Measurements from ENCODE around the gene CATSPERB. TPM values are rescaled to one million over a fixed set of nuclear protein-coding genes. Genes with fewer than 3 reads are reported as not detected.
"Not testable (repeated sequence)": the region's sequence is repeated elsewhere in the genome, so short reads cannot be mapped to it uniquely, and the experiment has no call there.

Gene CATSPERB
- total RNA-seq, 1 experiment from 2014 or later = not detected

- not testable (repeated sequence) for DNase-seq (ENCODE audit: low read depth)
These were observed 64.8 kb downstream of the CATSPERB start for GRCh38 chr14:91667101-91667500.

DNA sequence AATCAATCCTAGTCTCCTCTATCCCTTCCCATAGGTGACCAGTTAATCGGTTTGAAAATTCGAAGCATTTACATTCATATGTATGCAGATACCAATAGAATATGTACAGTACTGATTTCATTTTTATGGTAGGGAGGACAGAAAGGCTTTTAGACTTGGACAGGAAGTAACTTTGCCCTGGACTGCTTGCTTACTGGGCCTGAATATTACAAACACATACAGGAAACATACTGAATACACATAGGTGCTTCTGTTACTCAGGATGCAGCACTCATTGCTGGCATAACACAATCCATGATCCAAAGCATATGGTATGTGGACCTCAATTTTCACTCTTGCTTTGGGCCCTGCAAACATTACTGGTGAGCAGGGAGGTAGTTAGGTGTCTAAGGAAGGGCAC lies 71.1 kb downstream of the CATSPERB start:
- DNase-seq (ENCODE audit: low read depth) = no peak

DNA sequence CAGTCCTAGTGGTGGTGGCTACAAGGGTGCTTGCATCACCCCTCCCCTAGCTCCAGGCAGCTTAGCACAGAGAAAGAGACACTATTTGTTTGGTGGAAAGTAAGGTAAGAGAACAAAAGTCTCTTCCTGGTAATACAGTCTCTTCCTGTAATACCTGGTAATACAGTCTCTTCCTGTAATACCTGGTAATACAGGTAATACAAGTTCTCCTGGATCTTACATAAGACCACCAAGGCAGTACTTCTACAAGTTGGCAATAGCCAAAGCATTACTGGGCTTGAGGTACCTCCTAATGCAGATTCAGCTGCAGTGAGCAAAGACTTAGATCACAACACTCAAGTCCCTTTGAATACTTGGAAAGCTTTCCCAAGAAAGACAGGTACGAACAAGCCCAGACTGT lies 77.0 kb downstream of the CATSPERB start:
- no peak for DNase-seq (ENCODE audit: low read depth)

- DNase-seq (ENCODE audit: low read depth) = no peak
These were observed 78.4 kb downstream of the CATSPERB start for GRCh38 chr14:91653451-91653850.

DNA sequence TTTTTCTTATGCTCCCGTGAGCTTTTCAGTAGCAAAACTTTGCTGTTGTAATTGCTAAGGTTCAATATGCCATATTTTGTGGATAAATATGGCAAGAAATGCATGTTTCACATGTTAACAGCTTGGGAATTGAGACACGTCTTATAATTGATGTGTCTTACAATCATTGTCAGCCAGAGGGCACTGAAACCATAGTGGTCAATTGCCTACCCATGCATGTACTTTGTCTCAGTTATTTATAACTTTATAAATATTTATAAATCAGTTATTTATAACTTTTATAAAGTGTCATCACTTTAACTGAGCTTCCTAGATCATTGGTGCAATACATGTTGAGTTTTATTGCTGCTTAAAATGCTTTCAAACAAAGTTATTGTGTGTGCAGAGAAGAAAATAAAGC lies 82.0 kb downstream of the CATSPERB start:
- peak; percentile 25 for DNase-seq (ENCODE audit: low read depth)

GRCh38 chr14:91647856-91648255 lies 84.0 kb downstream of the CATSPERB start:
- DNase-seq (ENCODE audit: low read depth) = no peak

- peak; percentile 5 for DNase-seq (ENCODE audit: low read depth)
These were observed 95.3 kb downstream of the CATSPERB start for GRCh38 chr14:91636604-91637003.

- no peak for DNase-seq (ENCODE audit: low read depth)
These were observed 107.1 kb downstream of the CATSPERB start for GRCh38 chr14:91624757-91625156.

DNA sequence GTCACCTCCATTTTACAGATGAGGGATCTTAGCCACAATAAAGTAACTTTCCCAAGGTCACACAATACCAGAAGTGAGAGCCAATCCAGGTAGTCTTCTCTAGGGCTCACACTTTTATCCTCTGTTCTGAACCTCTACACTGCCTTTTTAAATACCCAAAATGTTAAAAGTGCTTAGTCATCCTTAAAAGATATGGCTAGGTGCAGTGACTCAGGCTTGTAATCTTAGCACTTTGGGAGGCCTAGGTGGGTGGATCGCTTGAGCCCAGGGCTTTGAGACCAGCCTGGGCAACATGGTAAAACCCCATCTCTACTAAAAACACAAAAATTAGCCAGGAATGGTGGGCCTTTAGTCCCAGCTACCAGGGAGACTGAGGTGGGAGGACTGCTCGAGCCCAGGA lies 117.7 kb downstream of the CATSPERB start:
- no peak for DNase-seq (ENCODE audit: low read depth)

DNA sequence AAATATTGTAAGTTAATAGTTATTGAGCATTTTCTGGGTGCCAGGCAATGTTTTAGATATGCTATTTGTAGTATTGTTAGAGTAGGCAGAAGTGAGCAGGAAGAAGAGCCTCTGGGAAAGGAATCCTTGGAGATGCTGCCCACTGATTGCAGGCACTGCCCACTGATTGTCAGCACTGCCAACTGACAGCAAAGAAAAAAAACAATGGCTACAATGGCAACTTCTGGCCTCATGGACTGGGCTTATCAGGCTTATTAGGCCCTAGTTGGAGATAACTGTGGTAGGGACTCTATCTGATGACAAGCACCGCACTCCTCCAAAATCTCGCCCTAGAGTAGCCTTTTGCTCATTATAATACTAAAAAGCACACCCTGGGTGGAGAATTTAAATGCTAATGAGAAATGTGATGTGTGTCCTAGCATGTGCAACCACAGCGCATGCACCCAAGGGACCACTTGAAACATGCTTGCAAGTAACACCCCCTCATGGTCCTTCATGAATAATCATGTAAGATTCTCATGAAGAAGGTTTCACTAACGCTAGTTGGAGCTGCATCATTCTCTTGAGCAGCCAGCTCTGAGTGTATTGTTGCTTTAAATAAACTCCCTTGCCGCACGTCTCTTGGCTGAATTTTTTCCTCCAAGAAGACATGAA lies 118.3 kb downstream of the CATSPERB start:
- DNase-seq (ENCODE audit: low read depth) = no peak

GRCh38 chr14:91611528-91611927 lies 120.4 kb downstream of the CATSPERB start:
- DNase-seq (ENCODE audit: low read depth) = no peak

DNA sequence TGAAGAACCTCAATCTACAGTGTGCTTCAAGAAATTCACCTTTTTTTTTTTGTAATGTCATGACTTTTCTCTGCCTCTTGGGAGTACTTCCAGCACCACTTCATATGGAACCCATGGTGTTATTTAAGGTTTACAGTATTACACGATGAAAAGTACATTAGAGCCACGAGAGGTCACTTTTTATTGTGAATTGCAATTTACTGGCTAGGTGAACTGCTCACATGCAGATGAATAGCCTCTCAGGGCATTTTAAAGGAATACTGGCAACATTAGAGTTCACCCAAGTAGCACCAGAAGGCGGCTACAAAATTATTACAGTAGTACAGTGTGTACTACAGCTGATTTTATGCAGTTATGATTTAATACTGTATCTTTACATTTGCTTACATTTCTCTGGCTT lies 122.7 kb downstream of the CATSPERB start:
- no peak for DNase-seq (ENCODE audit: low read depth)

DNA sequence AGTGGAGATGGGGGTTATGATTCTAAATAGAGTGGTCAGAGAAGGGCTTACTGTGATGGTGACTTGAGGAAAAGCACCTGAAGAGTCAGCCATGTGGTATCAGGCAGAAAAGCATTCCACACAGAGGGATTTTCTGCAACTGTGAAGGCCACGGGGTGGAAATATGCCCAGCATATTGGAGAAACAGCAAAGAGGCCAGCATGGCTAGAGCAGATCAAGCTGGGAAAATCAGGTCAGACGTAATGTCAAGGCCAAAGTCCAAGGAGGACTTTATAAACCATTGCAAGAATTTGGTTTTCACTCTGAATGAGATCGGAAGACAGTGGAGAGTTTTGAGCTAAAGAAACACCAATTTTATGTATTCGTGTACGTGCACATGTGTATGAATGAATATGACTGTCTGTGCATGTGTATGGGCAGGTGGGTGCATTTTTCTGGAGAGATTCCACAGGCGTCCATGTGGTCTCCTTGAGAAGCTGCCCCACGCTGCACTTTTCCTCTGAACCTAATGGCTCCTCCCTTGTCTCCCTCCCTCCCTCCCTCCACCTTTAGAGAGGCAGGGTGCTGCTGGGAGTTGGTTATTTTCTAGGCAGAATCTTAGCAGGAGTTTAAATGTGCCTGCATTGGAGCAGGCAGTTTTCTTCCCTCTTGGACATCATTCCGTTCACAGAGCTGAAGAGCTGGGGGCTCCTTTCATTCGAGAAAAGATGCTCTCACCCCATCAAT lies 124.4 kb downstream of the CATSPERB start:
- DNase-seq (ENCODE audit: low read depth) = no peak

DNA sequence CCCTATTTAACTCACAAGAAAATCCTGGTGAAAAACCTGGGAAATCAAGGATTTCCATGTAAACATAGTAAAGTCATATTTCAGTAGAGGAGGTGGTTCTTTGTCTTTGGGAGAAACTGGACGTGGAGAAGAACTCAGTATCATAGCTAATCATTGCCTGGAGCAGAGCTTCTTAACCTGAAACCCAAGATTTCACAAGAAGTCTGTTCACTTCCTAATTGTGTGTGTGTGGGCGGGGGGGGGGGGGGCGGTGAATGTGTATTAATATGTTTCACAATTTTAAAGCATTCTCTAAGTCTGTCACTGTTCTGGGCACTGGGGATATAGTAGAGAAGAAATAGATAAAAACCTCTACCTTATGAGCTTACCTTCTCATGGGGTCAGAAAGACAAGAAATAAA lies 125.0 kb downstream of the CATSPERB start:
- no peak for DNase-seq (ENCODE audit: low read depth)

DNA sequence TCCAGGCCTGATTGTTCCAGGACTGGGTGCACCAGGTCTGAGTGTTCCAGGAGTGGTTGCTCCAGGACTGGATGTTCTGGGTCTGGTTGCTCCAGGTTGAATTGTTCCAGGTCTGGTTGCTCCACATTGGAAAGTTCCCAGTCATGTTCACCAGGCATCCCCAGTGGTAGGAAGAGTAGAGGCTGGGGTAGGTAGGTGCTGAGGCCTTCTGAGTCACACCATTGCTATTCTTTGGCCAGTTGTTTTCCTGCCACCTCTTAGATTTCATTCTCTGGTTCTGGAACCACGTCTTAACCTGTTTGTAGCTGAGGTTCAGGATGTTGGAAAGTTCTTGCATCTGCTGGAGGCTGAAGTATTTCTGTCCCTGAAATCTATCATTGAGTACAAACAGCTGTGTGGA lies 127.3 kb downstream of the CATSPERB start:
- not testable (repeated sequence) for DNase-seq (ENCODE audit: low read depth)

- DNase-seq (ENCODE audit: low read depth) = no peak
These were observed 131.9 kb downstream of the CATSPERB start for GRCh38 chr14:91599994-91600393.

- no peak for DNase-seq (ENCODE audit: low read depth)
These were observed 136.2 kb downstream of the CATSPERB start for GRCh38 chr14:91595736-91596135.

DNA sequence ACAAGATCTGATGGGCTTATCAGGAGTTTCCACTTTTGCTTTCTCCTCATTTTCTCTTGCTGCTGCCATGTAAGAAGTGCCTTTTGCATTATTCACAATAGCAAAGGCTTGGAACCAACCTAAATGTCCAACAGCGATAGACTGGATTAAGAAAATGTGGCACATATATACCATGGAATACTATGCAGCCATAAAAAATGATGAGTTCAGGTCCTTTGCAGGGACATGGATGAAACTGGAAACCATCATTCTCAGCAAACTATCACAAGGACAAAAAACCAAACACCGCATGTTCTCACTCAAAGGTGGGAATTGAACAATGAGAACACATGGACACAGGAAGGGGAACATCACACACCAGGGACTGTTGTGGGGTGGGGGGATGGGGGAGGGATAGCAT lies 137.9 kb downstream of the CATSPERB start:
- DNase-seq (ENCODE audit: low read depth) = not testable (repeated sequence)

- DNase-seq (ENCODE audit: low read depth) = no peak
These were observed 145.5 kb downstream of the CATSPERB start for GRCh38 chr14:91586410-91586809.

- DNase-seq (ENCODE audit: low read depth) = no peak
These were observed 146.0 kb downstream of the CATSPERB start for GRCh38 chr14:91585856-91586255.

DNA sequence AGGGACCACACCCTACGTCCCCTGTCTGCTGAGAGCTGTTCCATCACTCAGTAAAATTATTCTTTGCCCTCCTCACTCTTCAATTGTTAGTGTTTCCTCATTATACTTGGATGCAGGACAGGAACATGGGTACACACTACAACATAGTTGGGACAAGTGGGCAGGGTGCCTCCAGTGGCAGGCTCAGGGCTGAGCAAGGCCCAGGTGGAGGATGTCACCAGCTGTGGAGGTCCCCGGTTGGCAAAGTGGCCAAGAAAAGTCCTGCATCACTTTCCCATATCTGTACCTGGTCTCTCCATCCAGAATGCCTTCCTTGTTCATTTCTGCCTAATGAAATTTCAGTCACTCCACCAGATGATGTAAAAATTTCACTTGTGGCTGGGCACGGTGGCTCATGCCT lies 149.1 kb downstream of the CATSPERB start:
- DNase-seq (ENCODE audit: low read depth) = no peak

- DNase-seq (ENCODE audit: low read depth) = no peak
These were observed 150.9 kb downstream of the CATSPERB start for GRCh38 chr14:91580876-91581577.

Data from LHCN-M2 (cell line).